ENCODE results near the gene SLC35G1.

Gene SLC35G1

DNA sequence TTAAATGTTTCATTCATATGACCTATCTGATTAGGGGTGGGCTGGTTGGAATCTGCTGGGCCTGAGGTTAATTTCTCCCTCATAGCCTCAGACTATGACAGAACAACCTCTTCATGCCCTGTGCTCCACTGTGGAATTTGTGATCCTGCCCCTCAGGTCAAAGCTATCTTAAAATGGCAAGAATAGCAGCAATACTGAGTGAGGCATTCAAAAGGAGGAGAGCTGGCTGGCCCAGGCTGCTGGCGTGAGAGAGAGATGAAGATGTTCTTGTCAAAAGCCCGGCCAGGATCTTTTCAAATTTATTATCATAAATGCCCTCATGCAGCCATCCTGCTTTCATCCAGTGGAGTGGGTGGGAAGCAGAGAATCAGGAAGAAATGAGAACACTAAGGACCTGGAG is 58.1 kb downstream of the SLC35G1 start:
- DNase-seq (ENCODE audit: low spot score): no peak

Measured in Ammon's horn (tissue), 1 donor.